Coronary artery (tissue), 2 donors: Measurements from ENCODE around the gene AMOTL1.

ENCODE experiments used
- DNase-seq: peaks from one replicate; pipeline ENCODE4 v3.0.0-alpha.2; 2017; ENCODE audit warnings: low spot score
- H3K27ac ChIP-seq, 2 donors: fragments of 200-600 bp; sonication (generic); one replicate each; pipeline ENCODE4 v1.5.1; 2016 to 2019
- H3K4me3 ChIP-seq: fragments of 200-600 bp; sonication (generic); 2 replicates; pipeline ENCODE4 v1.5.1; 2016; ENCODE audit warnings: mild to moderate bottlenecking, moderate library complexity
- TF ChIP-seq, protein P1 (sequence below): fragments of 200-600 bp; sonication (generic); IDR thresholded peaks from one replicate; pipeline ENCODE4 v1.5.1; 2019; ENCODE audit warnings: antibody characterized with exemption

AMOTL1 gene

DNA sequence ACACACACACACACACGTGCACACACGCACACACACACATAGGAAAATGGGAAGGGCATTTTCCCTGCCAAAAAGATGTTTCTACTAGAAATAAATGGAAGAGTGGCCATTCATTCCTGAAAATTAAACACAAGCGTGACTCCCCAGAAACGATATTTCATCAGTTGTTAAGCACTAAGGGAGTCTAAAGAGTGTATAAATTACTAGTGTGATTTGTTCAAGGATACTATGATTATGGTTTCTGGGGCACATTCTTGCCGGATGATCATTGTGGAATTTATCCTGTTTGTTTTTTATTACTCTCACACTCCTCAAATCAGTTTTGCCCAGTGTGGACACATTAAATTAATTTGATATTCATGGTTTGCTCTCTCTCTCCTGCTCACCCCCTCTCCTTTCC is 16.4 kb upstream of the AMOTL1 start:
- DNase-seq: no peak
- no peak overlapping the region for H3K4me3 ChIP-seq
- TF ChIP-seq, protein P1, sequence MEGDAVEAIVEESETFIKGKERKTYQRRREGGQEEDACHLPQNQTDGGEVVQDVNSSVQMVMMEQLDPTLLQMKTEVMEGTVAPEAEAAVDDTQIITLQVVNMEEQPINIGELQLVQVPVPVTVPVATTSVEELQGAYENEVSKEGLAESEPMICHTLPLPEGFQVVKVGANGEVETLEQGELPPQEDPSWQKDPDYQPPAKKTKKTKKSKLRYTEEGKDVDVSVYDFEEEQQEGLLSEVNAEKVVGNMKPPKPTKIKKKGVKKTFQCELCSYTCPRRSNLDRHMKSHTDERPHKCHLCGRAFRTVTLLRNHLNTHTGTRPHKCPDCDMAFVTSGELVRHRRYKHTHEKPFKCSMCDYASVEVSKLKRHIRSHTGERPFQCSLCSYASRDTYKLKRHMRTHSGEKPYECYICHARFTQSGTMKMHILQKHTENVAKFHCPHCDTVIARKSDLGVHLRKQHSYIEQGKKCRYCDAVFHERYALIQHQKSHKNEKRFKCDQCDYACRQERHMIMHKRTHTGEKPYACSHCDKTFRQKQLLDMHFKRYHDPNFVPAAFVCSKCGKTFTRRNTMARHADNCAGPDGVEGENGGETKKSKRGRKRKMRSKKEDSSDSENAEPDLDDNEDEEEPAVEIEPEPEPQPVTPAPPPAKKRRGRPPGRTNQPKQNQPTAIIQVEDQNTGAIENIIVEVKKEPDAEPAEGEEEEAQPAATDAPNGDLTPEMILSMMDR: no peak
- H3K27ac ChIP-seq: no peak overlapping the region

DNA sequence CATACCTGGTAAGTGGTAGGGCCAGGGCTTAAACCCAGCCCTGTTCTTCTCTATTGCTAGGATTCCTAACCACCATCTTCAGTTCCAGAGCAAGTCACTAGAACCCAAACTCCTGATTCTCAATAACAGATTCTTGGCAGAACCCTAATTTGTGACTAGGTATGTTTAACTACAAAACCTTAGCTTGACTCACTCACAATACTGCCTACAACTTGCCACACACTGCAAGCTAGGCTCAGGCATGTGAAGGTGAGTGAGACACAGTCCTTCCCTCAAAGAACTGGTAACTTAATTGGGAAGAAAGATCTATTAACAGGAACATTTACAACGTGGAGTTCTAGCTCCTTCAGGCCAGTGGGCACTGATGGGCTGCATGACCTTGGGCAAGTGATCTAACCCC is 14.5 kb upstream of the AMOTL1 start:
- H3K27ac ChIP-seq: no peak overlapping the region
- no peak for DNase-seq
- H3K4me3 ChIP-seq: no peak overlapping the region
- TF ChIP-seq, protein P1: no peak

DNA sequence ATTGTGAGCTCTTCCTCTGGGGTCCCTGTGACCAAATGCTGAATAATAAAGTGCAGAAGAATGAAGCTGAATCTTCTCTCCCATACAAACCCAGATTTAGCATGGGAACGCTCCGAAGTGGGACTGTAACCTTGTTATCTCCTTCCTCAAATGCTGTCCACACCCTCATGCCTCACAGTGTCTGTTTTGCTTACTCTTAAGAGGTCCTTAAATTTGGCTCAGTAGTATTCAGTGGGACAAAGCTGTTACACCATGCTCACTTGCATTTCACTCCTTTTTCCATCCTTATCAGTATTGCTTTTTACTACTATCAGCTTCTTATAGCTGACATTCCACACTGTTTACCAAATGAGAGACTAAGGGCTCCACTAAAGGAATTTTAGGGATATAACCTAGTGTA is 13.8 kb upstream of the AMOTL1 start:
- TF ChIP-seq, protein P1: no peak
- Histone ChIP-seq H3K27ac (no peak overlapping the region), H3K4me3 (no peak overlapping the region)
- no peak for DNase-seq

DNA sequence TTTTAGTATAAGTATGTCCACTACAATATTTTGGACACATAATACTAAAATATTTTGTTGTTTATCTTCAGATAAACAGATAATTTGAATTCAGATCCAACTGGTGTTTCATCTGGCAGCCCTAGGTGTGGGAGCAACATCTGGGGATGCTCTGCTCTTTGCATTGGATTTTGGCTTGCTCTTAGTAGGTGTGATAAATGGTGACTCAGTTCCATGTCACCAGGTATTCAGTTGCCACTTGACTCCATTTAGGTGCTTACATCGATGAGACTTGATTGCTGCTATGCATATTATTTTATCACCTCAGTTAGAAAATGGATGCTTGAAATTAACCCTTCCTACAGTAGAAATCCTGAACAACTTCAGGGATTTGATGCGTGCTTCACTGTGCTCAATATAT is 13.3 kb upstream of the AMOTL1 start:
- H3K4me3 ChIP-seq: no peak overlapping the region
- TF ChIP-seq, protein P1: no peak
- H3K27ac ChIP-seq: no peak overlapping the region
- no peak for DNase-seq

DNA sequence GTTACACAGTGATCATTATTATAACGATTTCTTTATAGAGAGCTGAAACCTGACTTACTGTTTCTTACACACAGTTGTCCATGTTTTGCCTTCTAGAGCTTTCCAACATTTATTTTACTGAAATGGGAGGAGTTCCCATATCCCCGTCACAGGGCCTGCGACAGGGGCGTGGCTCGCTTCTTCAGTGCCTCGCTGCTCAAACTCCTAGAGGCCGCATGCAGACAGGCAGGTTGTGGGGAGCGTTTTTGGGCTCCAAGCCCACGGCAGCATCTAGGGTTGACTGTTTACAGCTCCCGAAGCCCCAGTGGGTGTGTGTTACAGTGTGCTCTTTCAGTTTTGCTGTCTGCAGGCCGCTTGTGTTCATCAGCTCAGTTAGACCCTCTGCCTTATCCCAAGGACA is 12.7 kb upstream of the AMOTL1 start:
- no peak overlapping the region for H3K27ac ChIP-seq
- TF ChIP-seq, protein P1: no peak
- H3K4me3 ChIP-seq: no peak overlapping the region
- DNase-seq: no peak

DNA sequence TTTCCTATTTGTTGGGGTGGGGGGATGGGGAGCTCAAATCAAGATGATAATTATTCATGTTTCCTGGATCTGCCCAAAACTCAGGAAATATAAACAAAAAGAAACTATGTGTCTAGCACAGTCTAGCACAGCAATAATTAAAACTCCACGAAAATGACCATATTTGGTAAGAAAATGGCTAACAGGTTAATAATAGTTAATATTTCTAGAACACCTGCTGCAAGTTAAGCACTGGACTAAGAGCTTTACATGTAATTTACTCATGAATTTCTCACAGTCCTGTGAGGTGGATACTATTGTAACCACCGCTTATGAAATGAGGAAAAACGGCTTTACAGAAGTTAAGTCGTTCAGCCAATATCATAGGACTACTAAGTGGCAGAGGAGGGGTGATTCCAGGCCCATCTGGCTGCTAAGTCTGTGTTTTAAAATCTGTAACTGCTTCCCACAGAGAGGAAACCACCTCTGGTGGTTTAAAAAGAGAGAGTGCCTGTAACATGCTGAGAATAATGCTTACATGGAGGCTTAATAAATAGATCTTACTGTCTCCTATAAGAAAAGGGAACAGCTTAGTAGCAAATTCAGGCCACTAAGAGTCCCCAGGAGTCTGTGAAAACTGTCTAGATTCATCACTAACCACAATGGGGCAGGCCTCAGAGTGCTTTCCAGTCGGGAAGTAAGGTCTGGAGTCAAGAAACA is 11.0 kb upstream of the AMOTL1 start:
- TF ChIP-seq, protein P1: no peak
- Histone ChIP-seq H3K27ac (no peak overlapping the region), H3K4me3 (no peak overlapping the region)
- no peak for DNase-seq

DNA sequence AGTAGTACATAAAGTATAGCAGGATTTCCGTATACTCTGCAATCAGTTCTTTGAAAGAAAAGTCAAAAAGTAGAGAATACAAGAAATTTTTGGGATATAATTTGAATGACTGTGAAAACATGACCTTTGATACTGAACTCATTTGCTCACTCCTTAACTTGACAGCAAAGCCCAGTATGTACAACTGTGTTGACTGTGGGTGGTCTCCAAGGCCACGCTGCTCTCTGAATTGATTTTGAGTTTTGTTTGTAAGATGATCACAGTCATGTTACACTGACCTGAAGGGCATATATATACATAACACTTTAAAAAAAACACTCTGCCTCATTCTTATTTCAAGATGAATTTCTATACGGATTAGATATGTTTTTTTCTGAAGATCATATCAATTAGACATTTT is 9.5 kb upstream of the AMOTL1 start:
- TF ChIP-seq, protein P1: no peak
- no peak for DNase-seq
- no peak overlapping the region for H3K4me3 ChIP-seq
- H3K27ac ChIP-seq: no peak overlapping the region
